ENCODE data around the gene TMEM131. TPM values are rescaled to one million over a fixed set of nuclear protein-coding genes. Genes with fewer than 3 reads are reported as not detected.

TMEM131 gene
- total RNA-seq, 4 donors from 2014 or later, result 10.3 to 39.2 (median 20.0) TPM

DNA sequence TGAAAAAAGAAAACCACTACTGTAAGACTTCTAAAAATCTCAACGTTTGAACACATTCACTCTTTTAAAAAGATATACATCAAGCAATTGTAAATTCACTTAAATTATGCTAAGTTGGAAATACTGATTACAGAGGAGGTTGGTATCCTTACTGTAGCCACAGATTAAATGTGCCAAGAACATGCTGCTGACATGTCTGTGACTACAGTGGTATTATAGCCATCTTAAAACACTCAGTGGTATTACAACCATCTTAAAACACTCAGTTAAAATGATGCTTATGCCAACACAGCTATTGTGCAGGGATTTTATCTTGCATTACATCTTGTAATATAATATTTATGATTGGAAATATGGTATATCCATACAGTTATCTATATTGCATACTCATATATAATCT lies 50.0 kb downstream of the TMEM131 start:
- in situ Hi-C loops (cut with MboI; ENCODE audit: low sequenced_read_pairs in 4 of 4) (no loop called here), intact Hi-C loops (cut with DNase I; ENCODE audit: low total_unique reads) (no loop called here)
- DNase-seq (no peak), ATAC-seq (no peak)
- H3K27ac ChIP-seq, result no peak overlapping the region
- H3K4me1 ChIP-seq, result peaks cover 30 to 51% of the 10 kb centered on the region in 2 donors
- no peaks in the 10 kb centered on the region for H3K9me3 ChIP-seq
- H3K36me3 ChIP-seq, result no peaks in the 10 kb centered on the region
- H3K27me3 ChIP-seq, result no peaks in the 10 kb centered on the region
- no peak overlapping the region for H3K4me3 ChIP-seq
- TF ChIP-seq POLR2A (IDR thresholded peaks at IDR 0.05) (no peak), CTCF (IDR thresholded peaks at IDR 0.05 in 4 of 5, conservative IDR thresholded peaks at IDR 0.05 in 1 of 5) (no peak)

DNA sequence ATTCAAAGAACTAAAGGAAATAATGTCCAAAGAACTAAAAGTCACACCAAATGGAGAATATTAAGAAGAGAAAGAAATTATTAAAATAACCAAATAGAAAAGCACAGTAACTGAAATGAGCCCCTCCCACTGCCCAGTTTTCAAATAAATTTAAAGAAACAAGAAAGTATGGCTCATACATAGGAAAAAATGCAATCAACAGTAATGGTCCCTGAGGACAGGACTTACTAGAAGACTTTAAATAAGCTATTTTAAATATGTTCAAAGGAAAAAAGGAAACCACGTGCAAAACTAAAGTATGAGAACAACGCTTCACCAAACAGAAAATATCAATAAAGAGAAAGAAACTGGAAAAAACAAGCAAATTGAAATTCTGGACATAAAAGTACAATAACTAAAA lies 58.9 kb downstream of the TMEM131 start:
- peaks cover 52 to 59% of the 10 kb centered on the region in 2 donors for H3K4me1 ChIP-seq
- DNase-seq (no peak), ATAC-seq (no peak)
- no peaks in the 10 kb centered on the region for H3K27me3 ChIP-seq
- in situ Hi-C loops (cut with MboI; ENCODE audit: low sequenced_read_pairs in 4 of 4), result no loop called here
- no peaks in the 10 kb centered on the region for H3K9me3 ChIP-seq
- no peak for TF ChIP-seq CTCF (IDR thresholded peaks at IDR 0.05 in 4 of 5, conservative IDR thresholded peaks at IDR 0.05 in 1 of 5)
- no peak for TF ChIP-seq POLR2A (IDR thresholded peaks at IDR 0.05)
- intact Hi-C loops (cut with DNase I; ENCODE audit: low total_unique reads), result loop anchor here (1.0 to 10.0 kb wide), 4 partner anchors 50 to 668 kb away; partner anchors contain the start of genes COA5 and UNC50
- H3K27ac ChIP-seq, result peak overlapping the region; percentile 80 to 92 (median 84)
- H3K4me3 ChIP-seq, result no peak overlapping the region
- no peaks in the 10 kb centered on the region for H3K36me3 ChIP-seq

DNA sequence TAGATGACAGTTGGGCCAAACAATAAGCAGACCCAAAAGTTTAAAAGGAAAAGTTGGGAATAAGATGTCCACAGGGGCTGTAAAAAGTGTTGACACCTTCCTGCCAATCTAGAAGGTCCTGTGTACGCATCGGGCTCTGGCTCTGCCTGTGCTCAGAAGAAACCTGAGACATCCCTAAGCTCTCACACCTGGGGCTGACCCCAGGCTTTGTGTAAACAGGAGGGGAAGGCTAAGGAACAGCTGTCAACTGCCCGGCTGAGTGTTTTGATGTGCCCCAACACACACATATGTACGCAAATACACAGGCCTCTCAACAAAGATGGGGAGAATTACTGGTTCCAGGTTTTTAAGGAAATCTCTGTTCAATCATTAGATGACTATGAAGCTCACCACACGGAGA lies 59.5 kb downstream of the TMEM131 start:
- intact Hi-C loops (cut with DNase I; ENCODE audit: low total_unique reads), result loop anchor here (1.0 to 10.0 kb wide), 4 partner anchors 51 to 669 kb away; partner anchors contain the start of genes COA5 and UNC50

DNA sequence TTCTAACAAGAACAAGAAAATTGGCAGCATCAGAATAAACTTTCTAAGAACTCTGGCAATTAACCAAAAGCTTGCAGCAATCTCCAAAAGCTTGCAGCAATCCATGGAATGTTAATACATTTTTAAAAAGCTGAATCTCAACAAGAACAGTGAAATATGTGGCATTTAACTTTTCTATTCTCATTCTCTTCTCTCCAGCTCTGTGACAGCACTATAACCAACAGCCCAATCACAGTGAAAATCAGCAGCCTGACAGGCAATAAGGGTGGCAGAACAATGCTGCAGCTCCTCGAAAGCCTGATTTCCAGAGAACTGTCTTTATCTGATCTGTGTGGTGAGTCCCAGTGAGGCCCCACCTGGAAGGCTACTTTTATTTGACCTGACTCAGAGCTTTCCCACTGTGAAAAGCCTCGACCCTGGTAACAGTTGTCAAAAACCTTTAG lies 60.0 kb downstream of the TMEM131 start:
- ATAC-seq, result peak; percentile 51 to 54
- H3K27me3 ChIP-seq, result no peaks in the 10 kb centered on the region
- H3K4me3 ChIP-seq, result peak overlapping the region in 1 of 4 donors; percentile 25
- peak overlapping the region; percentile 80 to 92 (median 84) for H3K27ac ChIP-seq
- H3K4me1 ChIP-seq, result peaks cover 62 to 71% of the 10 kb centered on the region in 2 donors
- TF ChIP-seq CTCF (IDR thresholded peaks at IDR 0.05 in 4 of 5, conservative IDR thresholded peaks at IDR 0.05 in 1 of 5), result no peak
- TF ChIP-seq POLR2A (IDR thresholded peaks at IDR 0.05), result no peak
- H3K9me3 ChIP-seq, result no peaks in the 10 kb centered on the region
- no peaks in the 10 kb centered on the region for H3K36me3 ChIP-seq
- intact Hi-C loops (cut with DNase I; ENCODE audit: low total_unique reads) (loop anchor here (1.0 to 10.0 kb wide), 4 partner anchors 52 to 669 kb away; partner anchors contain the start of genes COA5 and UNC50), in situ Hi-C loops (cut with MboI; ENCODE audit: low sequenced_read_pairs in 4 of 4) (no loop called here)
- DNase-seq, result no peak

More for the DNA sequence above, 59.5 kb downstream of the TMEM131 start:
- DNase-seq (peak; percentile 86 to 88), ATAC-seq (peak; percentile 99 to 100)
- Histone ChIP-seq H3K9me3 (no peaks in the 10 kb centered on the region), H3K4me3 (peak overlapping the region in 1 of 4 donors; percentile 25), H3K27me3 (no peaks in the 10 kb centered on the region), H3K4me1 (peaks cover 59 to 66% of the 10 kb centered on the region in 2 donors), H3K36me3 (no peaks in the 10 kb centered on the region), H3K27ac (peak overlapping the region; percentile 80 to 92 (median 84))
- in situ Hi-C loops (cut with MboI; ENCODE audit: low sequenced_read_pairs in 4 of 4), result no loop called here
- TF ChIP-seq CTCF (IDR thresholded peaks at IDR 0.05 in 4 of 5, conservative IDR thresholded peaks at IDR 0.05 in 1 of 5) (no peak), POLR2A (IDR thresholded peaks at IDR 0.05) (peak in 1 of 2 donors; percentile 51)
